Panc1 (cell line): ENCODE data around the gene WFDC10A. TPM values are rescaled to one million over a fixed set of nuclear protein-coding genes. Genes with fewer than 3 reads are reported as not detected.

Experiments used
- ATAC-seq: fragments of 200-7000 bp; cut with Tn5 transposase; 2 replicates; pipeline ENCODE4 v1.9.1; 2020; ENCODE audit warnings: mild to moderate bottlenecking, moderate library complexity
- BruUV-seq: library from RNA; stranded (reverse); fragments of 400-500 nt; replicated peaks from 2 replicates; lab custom pipeline; 2021; lab: Mats Ljungman, UMichigan
- CTCF ChIA-PET: fragments of 300-600 bp; sonication (Branson Sonifier 250); formaldehyde crosslinking; loops from one replicate; lab custom pipeline; 2022; ENCODE audit warnings: antibody characterized with exemption; lab: Charles Lee
- POLR2A ChIA-PET: fragments of 300-600 bp; sonication (Branson Sonifier 250); formaldehyde crosslinking; loops from one replicate; lab custom pipeline; 2022; ENCODE audit warnings: antibody characterized with exemption; lab: Charles Lee
- DNase-seq: peaks from one replicate; pipeline ENCODE4 v3.0.0-alpha.2; 2010; ENCODE audit warnings: low read depth, low spot score
- H3K27ac ChIP-seq: 2 replicates; pipeline ENCODE4 v1.5.1; 2011; ENCODE audit warnings: mild to moderate bottlenecking, low read length, inconsistent platforms
- H3K27me3 ChIP-seq: fragments of 200-500 bp; sonication (Bioruptor generic); 2 replicates; pipeline ENCODE4 v1.6.0; 2014; ENCODE audit warnings: low read length, inconsistent platforms; ENCODE audit not compliant: control insufficient read depth, insufficient read depth
- H3K36me3 ChIP-seq: fragments of 200-500 bp; sonication (Bioruptor generic); 2 replicates; pipeline ENCODE4 v1.5.1; 2014; ENCODE audit warnings: inconsistent platforms, mild to moderate bottlenecking, low read length, moderate library complexity; ENCODE audit not compliant: control insufficient read depth, insufficient read depth
- H3K4me1 ChIP-seq: 2 replicates; pipeline ENCODE4 v1.5.1; 2011; ENCODE audit warnings: inconsistent platforms, mild to moderate bottlenecking, low read length, moderate library complexity; ENCODE audit not compliant: control insufficient read depth, insufficient read depth
- H3K4me3 ChIP-seq, 2 experiments: 2 replicates each; pipeline ENCODE4 v1.5.1; 2011 to 2012; ENCODE audit warnings: low read depth in 2 of 2, low read length in 2 of 2, mild to moderate bottlenecking in 2 of 2, inconsistent platforms in 1 of 2, moderate library complexity in 1 of 2
- H3K9me3 ChIP-seq: fragments of 200-500 bp; sonication (Bioruptor generic); 2 replicates; pipeline ENCODE4 v1.5.1; 2014; ENCODE audit warnings: low read depth, mild to moderate bottlenecking, inconsistent platforms, low read length, moderate library complexity; ENCODE audit not compliant: control insufficient read depth, insufficient read depth
- POLR2AphosphoS5 ChIP-seq: IDR thresholded peaks from 2 replicates; pipeline ENCODE4 v1.6.1; 2012; ENCODE audit warnings: mild to moderate bottlenecking, low read depth, low read length, moderate library complexity
- REST ChIP-seq, 2 experiments: IDR thresholded peaks; 2 replicates each; pipeline ENCODE4 v1.6.1; 2011 to 2012; ENCODE audit warnings: low read depth in 2 of 2, control low read depth in 1 of 2, low read length in 1 of 2, mild to moderate bottlenecking in 1 of 2, moderate library complexity in 1 of 2; ENCODE audit not compliant: insufficient read depth in 1 of 2
- SIN3A ChIP-seq: IDR thresholded peaks from 2 replicates; pipeline ENCODE4 v1.6.1; 2012; ENCODE audit warnings: low read depth, mild to moderate bottlenecking, low read length, moderate library complexity, borderline replicate concordance; ENCODE audit not compliant: insufficient read depth
- TCF7L2 ChIP-seq: IDR thresholded peaks from 2 replicates; pipeline ENCODE4 v1.6.1; 2011; ENCODE audit warnings: mild to moderate bottlenecking, low read depth, low read length, inconsistent platforms
- in situ Hi-C: cut with HindIII; loops from 2 replicates; pipeline ENCODE4 v1.10.0; 2016; ENCODE audit warnings: low sequenced_read_pairs, low pct_unique_long_range_greater_than_20kb
- intact Hi-C: fragments of 100-400 bp; cut with micrococcal nuclease; formaldehyde crosslinking; loops from one replicate; pipeline ENCODE4 v1.10.0; 2022; ENCODE audit not compliant: unreplicated experiment
- total RNA-seq: library from RNA; stranded (reverse); gene quantifications from one replicate; pipeline ENCODE4 v1.2.1, GENCODE V29; 2021; ENCODE audit not compliant: unreplicated experiment
- TF ChIP-seq, protein P1 (sequence below): fragments of 450-650 bp; IDR thresholded peaks from 2 replicates; pipeline ENCODE4 v1.5.1; 2017; ENCODE audit warnings: mild to moderate bottlenecking

The WFDC10A gene
- total RNA-seq, 1 experiment from 2014 or later: not detected

DNA sequence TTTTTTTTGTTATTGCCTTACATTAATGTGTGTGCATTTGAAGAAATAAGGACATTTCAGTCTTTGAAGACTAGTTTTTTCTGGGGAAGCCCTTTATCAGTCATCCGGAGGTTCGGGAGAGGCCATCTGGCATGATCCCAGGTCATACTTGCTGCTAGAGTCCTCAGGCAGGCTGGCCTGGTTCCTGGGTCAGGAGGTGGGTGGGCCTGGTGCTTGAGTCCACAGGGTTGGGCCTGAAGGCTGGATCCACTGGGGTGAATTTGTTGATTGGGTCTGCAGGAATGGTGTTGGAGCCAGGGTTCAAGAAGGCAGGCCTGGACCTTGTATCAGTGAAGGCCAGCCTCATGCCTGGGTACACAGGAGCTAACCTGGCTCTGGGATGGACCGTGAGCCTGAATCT, 17.3 kb downstream of the WFDC10A start:
- BruUV-seq: no TSS peak
- no peak for ATAC-seq
- intact Hi-C loops: no loop called here
- Histone ChIP-seq H3K4me3 (no peak overlapping the region), H3K27ac (no peak overlapping the region), H3K4me1 (no peaks in the 10 kb centered on the region), H3K36me3 (no peaks in the 10 kb centered on the region), H3K27me3 (peaks cover 2% of the 10 kb centered on the region; the same call in 1 of the 2 replicates), H3K9me3 (no peaks in the 10 kb centered on the region)
- no peak for TF ChIP-seq POLR2AphosphoS5
- TF ChIP-seq TCF7L2: no peak
- TF ChIP-seq SIN3A: no peak
- no peak for TF ChIP-seq REST (IDR thresholded peaks at IDR 0.05; ENCODE audit: insufficient read depth in 1 of 2, low read depth in 2 of 2, low read length in 1 of 2)
- TF ChIP-seq, protein P1, sequence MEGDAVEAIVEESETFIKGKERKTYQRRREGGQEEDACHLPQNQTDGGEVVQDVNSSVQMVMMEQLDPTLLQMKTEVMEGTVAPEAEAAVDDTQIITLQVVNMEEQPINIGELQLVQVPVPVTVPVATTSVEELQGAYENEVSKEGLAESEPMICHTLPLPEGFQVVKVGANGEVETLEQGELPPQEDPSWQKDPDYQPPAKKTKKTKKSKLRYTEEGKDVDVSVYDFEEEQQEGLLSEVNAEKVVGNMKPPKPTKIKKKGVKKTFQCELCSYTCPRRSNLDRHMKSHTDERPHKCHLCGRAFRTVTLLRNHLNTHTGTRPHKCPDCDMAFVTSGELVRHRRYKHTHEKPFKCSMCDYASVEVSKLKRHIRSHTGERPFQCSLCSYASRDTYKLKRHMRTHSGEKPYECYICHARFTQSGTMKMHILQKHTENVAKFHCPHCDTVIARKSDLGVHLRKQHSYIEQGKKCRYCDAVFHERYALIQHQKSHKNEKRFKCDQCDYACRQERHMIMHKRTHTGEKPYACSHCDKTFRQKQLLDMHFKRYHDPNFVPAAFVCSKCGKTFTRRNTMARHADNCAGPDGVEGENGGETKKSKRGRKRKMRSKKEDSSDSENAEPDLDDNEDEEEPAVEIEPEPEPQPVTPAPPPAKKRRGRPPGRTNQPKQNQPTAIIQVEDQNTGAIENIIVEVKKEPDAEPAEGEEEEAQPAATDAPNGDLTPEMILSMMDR: no peak
- ChIA-PET CTCF (no interaction called here), POLR2A (no interaction called here)
- DNase-seq: no peak
- in situ Hi-C loops: no loop called here

GRCh38 chr20:45647441-45648050, 18.0 kb downstream of the WFDC10A start:
- TF ChIP-seq, protein P1: no peak
- TF ChIP-seq REST (IDR thresholded peaks at IDR 0.05; ENCODE audit: insufficient read depth in 1 of 2, low read depth in 2 of 2, low read length in 1 of 2) (no peak), TCF7L2 (no peak), SIN3A (no peak), POLR2AphosphoS5 (no peak)
- CTCF ChIA-PET: no interaction called here
- in situ Hi-C loops (no loop called here), intact Hi-C loops (no loop called here)
- H3K4me3 ChIP-seq: no peak overlapping the region
- ATAC-seq: no peak
- no peaks in the 10 kb centered on the region for H3K9me3 ChIP-seq
- BruUV-seq: no TSS peak
- H3K4me1 ChIP-seq: no peaks in the 10 kb centered on the region
- DNase-seq: no peak
- H3K27ac ChIP-seq: no peak overlapping the region
- POLR2A ChIA-PET: no interaction called here
- no peaks in the 10 kb centered on the region for H3K36me3 ChIP-seq
- no peaks in the 10 kb centered on the region for H3K27me3 ChIP-seq
